GM23338 (cell line): ENCODE measurements around the gene CSH2. TPM values are rescaled to one million over a fixed set of nuclear protein-coding genes. Genes with fewer than 3 reads are reported as not detected.
"Not testable (repeated sequence)": the region's sequence is repeated elsewhere in the genome, so short reads cannot be mapped to it uniquely, and the experiment has no call there.

ENCODE experiments used
- ATAC-seq: fragments of 200-7000 bp; cut with Tn5 transposase; 3 replicates; pipeline ENCODE4 v1.9.1; 2020
- DNase-seq: peaks from one replicate; pipeline ENCODE4 v3.0.0-alpha.2; 2015; ENCODE audit warnings: low spot score
- H2AFZ ChIP-seq: fragments of 200-600 bp; sonication (generic); 2 replicates; pipeline ENCODE4 v1.8.0; 2016; ENCODE audit warnings: antibody characterized with exemption, mild to moderate bottlenecking, moderate library complexity
- H3F3A ChIP-seq: fragments of 200-600 bp; sonication (generic); replicated peaks from 2 replicates; pipeline ENCODE4 v1.8.0; 2017; ENCODE audit warnings: antibody characterized with exemption, mixed run types, low read depth
- H3K27ac ChIP-seq: fragments of 200-600 bp; sonication (generic); 2 replicates; pipeline ENCODE4 v1.6.1; 2016; ENCODE audit warnings: low read depth
- H3K27me3 ChIP-seq: fragments of 200-600 bp; sonication (generic); 2 replicates; pipeline ENCODE4 v1.8.0; 2016; ENCODE audit warnings: mild to moderate bottlenecking, mixed run types, moderate library complexity; ENCODE audit not compliant: insufficient read depth
- H3K36me3 ChIP-seq: fragments of 200-600 bp; sonication (generic); 2 replicates; pipeline ENCODE4 v1.8.0; 2016; ENCODE audit warnings: mild to moderate bottlenecking; ENCODE audit not compliant: insufficient read depth
- H3K4me1 ChIP-seq: fragments of 200-600 bp; sonication (generic); 2 replicates; pipeline ENCODE4 v1.8.0; 2016; ENCODE audit warnings: mild to moderate bottlenecking, moderate library complexity; ENCODE audit not compliant: insufficient read depth
- H3K4me2 ChIP-seq: fragments of 200-600 bp; sonication (generic); 2 replicates; pipeline ENCODE4 v1.7.1; 2017; ENCODE audit warnings: mixed run types
- H3K4me3 ChIP-seq: fragments of 200-600 bp; sonication (generic); 2 replicates; pipeline ENCODE4 v1.6.1; 2016; ENCODE audit warnings: mixed run types
- H3K79me2 ChIP-seq: fragments of 200-600 bp; sonication (generic); replicated peaks from 2 replicates; pipeline ENCODE4 v1.8.0; 2017; ENCODE audit warnings: mild to moderate bottlenecking; ENCODE audit not compliant: insufficient read depth
- H3K9me2 ChIP-seq: fragments of 200-600 bp; sonication (generic); 2 replicates; pipeline ENCODE4 v1.8.0; 2017; ENCODE audit not compliant: insufficient read depth
- H4K20me1 ChIP-seq: fragments of 200-600 bp; sonication (generic); replicated peaks from 2 replicates; pipeline ENCODE4 v1.8.0; 2017; ENCODE audit warnings: mild to moderate bottlenecking; ENCODE audit not compliant: insufficient read depth
- H3K27ac Mint-ChIP-seq: 2 replicates; pipeline ENCODE4 v1.8.0; 2020; ENCODE audit warnings: inconsistent platforms, mild to moderate bottlenecking, moderate library complexity, mixed read lengths
- H3K27me3 Mint-ChIP-seq: 3 replicates; pipeline ENCODE4 v1.8.0; 2022; ENCODE audit warnings: low read depth, mild to moderate bottlenecking, moderate library complexity, mixed read lengths, inconsistent platforms; ENCODE audit not compliant: insufficient read depth, poor library complexity
- H3K36me3 Mint-ChIP-seq: 3 replicates; pipeline ENCODE4 v1.8.0; 2021; ENCODE audit warnings: low read depth, mild to moderate bottlenecking, inconsistent platforms, moderate library complexity, mixed read lengths
- H3K4me1 Mint-ChIP-seq: 3 replicates; pipeline ENCODE4 v1.8.0; 2020; ENCODE audit warnings: mild to moderate bottlenecking, inconsistent platforms, mixed read lengths
- H3K4me3 Mint-ChIP-seq: 3 replicates; pipeline ENCODE4 v1.8.0; 2021; ENCODE audit warnings: moderate library complexity, mild to moderate bottlenecking, inconsistent platforms, mixed read lengths
- H3K9me3 Mint-ChIP-seq: 3 replicates; pipeline ENCODE4 v1.8.0; 2020; ENCODE audit warnings: moderate library complexity, mild to moderate bottlenecking, inconsistent platforms, mixed read lengths
- CREB1 ChIP-seq: fragments of 250-450 bp; sonication (Bioruptor Pico); IDR thresholded peaks from 2 replicates; pipeline ENCODE4 v1.5.0; 2020; ENCODE audit warnings: low read depth, mild to moderate bottlenecking, moderate library complexity
- CTCF ChIP-seq, 2 experiments: fragments of 200-600 bp in 1 of 2; sonication (generic) in 1 of 2; conservative IDR thresholded peaks; 2 replicates each; pipeline versions ENCODE4 v1.5.1 to v1.6.1; 2016 to 2017; ENCODE audit warnings: antibody characterized with exemption in 2 of 2, low read depth in 2 of 2, mild to moderate bottlenecking in 2 of 2, moderate library complexity in 1 of 2
- ETS1 ChIP-seq: IDR thresholded peaks from 2 replicates; pipeline ENCODE4 v1.6.1; 2016; ENCODE audit warnings: antibody characterized with exemption
- EZH2 ChIP-seq: fragments of 200-600 bp; sonication (generic); IDR thresholded peaks from one replicate; pipeline ENCODE4 v1.8.0; 2017; ENCODE audit warnings: antibody characterized with exemption, mild to moderate bottlenecking, low read depth; ENCODE audit not compliant: unreplicated experiment
- EZH2phosphoT487 ChIP-seq: fragments of 200-600 bp; sonication (generic); IDR thresholded peaks from one replicate; pipeline ENCODE4 v1.8.1; 2018; ENCODE audit warnings: antibody characterized with exemption; ENCODE audit not compliant: unreplicated experiment
- JUNB ChIP-seq: IDR thresholded peaks from one replicate; pipeline ENCODE4 v1.6.1; 2016; ENCODE audit warnings: antibody characterized with exemption; ENCODE audit not compliant: unreplicated experiment
- POLR2AphosphoS5 ChIP-seq: IDR thresholded peaks from 2 replicates; pipeline ENCODE4 v1.6.1; 2016; ENCODE audit warnings: antibody characterized with exemption, low read depth
- REST ChIP-seq: IDR thresholded peaks from one replicate; pipeline ENCODE4 v1.6.1; 2018; ENCODE audit warnings: antibody characterized with exemption; ENCODE audit not compliant: unreplicated experiment
- STAT1 ChIP-seq: IDR thresholded peaks from one replicate; pipeline ENCODE4 v1.6.1; 2016; ENCODE audit warnings: antibody characterized with exemption; ENCODE audit not compliant: unreplicated experiment
- ZNF114 ChIP-seq: fragments of 250-450 bp; sonication (Bioruptor Pico); IDR thresholded peaks from 2 replicates; pipeline ENCODE4 v1.5.0; 2020; ENCODE audit warnings: mild to moderate bottlenecking, moderate library complexity
- ZNF331 ChIP-seq: fragments of 250-450 bp; sonication (Bioruptor Pico); IDR thresholded peaks from 2 replicates; pipeline ENCODE4 v1.5.0; 2020; ENCODE audit warnings: low read depth, mild to moderate bottlenecking, moderate library complexity
- polyA plus RNA-seq: library from polyadenylated mRNA; unstranded; fragments of >200 nt; fragmentation: Nextera tagmentation; extraction: Ambion mirVana; gene quantifications from 2 replicates; pipeline ENCODE4 v1.2.1, GENCODE V29; 2016
- total RNA-seq: library from RNA; depleted of rRNA; stranded (reverse); fragments of >200 nt; shearing (Covaris generic); gene quantifications from 2 replicates; pipeline ENCODE4 v1.2.3, GENCODE V29; 2014

The CSH2 gene
- total and polyA plus RNA-seq, 2 experiments from 2014 or later: 0.37 TPM; not detected in 1

GRCh38 chr17:63859257-63859656, 14.2 kb downstream of the CSH2 start:
- Histone ChIP-seq H3K4me1 (no peaks in the 10 kb centered on the region), H3F3A (no peaks in the 10 kb centered on the region)

GRCh38 chr17:63856425-63856824, 17.1 kb downstream of the CSH2 start:
- H3K27me3 ChIP-seq, H3K4me2 ChIP-seq, H3K4me1 Mint-ChIP-seq, H3K9me3 Mint-ChIP-seq, H3K4me3 ChIP-seq, H3K9me2 ChIP-seq, H4K20me1 ChIP-seq, H3K36me3 Mint-ChIP-seq, H3F3A ChIP-seq, H3K79me2 ChIP-seq, ATAC-seq, H3K4me3 Mint-ChIP-seq, H3K4me1 ChIP-seq, H3K27ac ChIP-seq, H3K36me3 ChIP-seq, H3K27me3 Mint-ChIP-seq, H3K27ac Mint-ChIP-seq, H2AFZ ChIP-seq, DNase-seq: not testable (repeated sequence)

More at GRCh38 chr17:63859257-63859656, 14.2 kb downstream of the CSH2 start:
- Mint-ChIP-seq H3K4me3 (no peak overlapping the region), H3K27ac (no peak overlapping the region), H3K27me3 (peaks cover 2% of the 10 kb centered on the region), H3K36me3 (no peaks in the 10 kb centered on the region), H3K9me3 (no peaks in the 10 kb centered on the region), H3K4me1 (no peaks in the 10 kb centered on the region)
- no peak for ATAC-seq
- DNase-seq: no peak
- no peak overlapping the region for H2AFZ ChIP-seq
- no peaks in the 10 kb centered on the region for H3K9me2 ChIP-seq
- H3K36me3 ChIP-seq: no peaks in the 10 kb centered on the region
- no peaks in the 10 kb centered on the region for H3K27me3 ChIP-seq
- H3K4me3 ChIP-seq: no peak overlapping the region
- H4K20me1 ChIP-seq: no peaks in the 10 kb centered on the region
- no peak overlapping the region for H3K27ac ChIP-seq
- H3K79me2 ChIP-seq: no peaks in the 10 kb centered on the region
- no peak overlapping the region for H3K4me2 ChIP-seq
- TF ChIP-seq POLR2AphosphoS5 (no peak), CREB1 (CRISPR knock-in tag) (no peak)

GRCh38 chr17:63855185-63855584, 18.3 kb downstream of the CSH2 start:
- H3K4me1 ChIP-seq: no peaks in the 10 kb centered on the region
- H3K9me3 Mint-ChIP-seq: no peaks in the 10 kb centered on the region
- no peak overlapping the region for H3K4me3 Mint-ChIP-seq
- no peaks in the 10 kb centered on the region for H4K20me1 ChIP-seq
- no peaks in the 10 kb centered on the region for H3K27me3 ChIP-seq
- H3K79me2 ChIP-seq: no peaks in the 10 kb centered on the region
- H3K27ac Mint-ChIP-seq: no peak overlapping the region
- ATAC-seq: no peak
- H3K4me3 ChIP-seq: no peak overlapping the region
- no peak overlapping the region for H3K27ac ChIP-seq
- H3K27me3 Mint-ChIP-seq: peaks cover 6% of the 10 kb centered on the region
- no peaks in the 10 kb centered on the region for H3K9me2 ChIP-seq
- H3K36me3 ChIP-seq: no peaks in the 10 kb centered on the region
- H3K4me1 Mint-ChIP-seq: no peaks in the 10 kb centered on the region
- H3K36me3 Mint-ChIP-seq: no peaks in the 10 kb centered on the region
- H3K4me2 ChIP-seq: no peak overlapping the region
- no peak overlapping the region for H2AFZ ChIP-seq
- no peak for DNase-seq
- H3F3A ChIP-seq: no peaks in the 10 kb centered on the region
- TF ChIP-seq EZH2 (no peak), ZNF114 (CRISPR knock-in tag) (no peak), ETS1 (no peak), EZH2phosphoT487 (no peak), JUNB (no peak), STAT1 (no peak), REST (no peak), CTCF (conservative IDR thresholded peaks at IDR 0.05; ENCODE audit: low read depth in 2 of 2) (no peak), ZNF331 (CRISPR knock-in tag) (no peak), POLR2AphosphoS5 (no peak), CREB1 (CRISPR knock-in tag) (no peak)
